GM13976 (cell line): ENCODE data around the gene AIFM3.

Source experiments
- DNase-seq: peaks from one replicate; pipeline ENCODE4 v3.0.0; 2012; ENCODE audit warnings: low spot score
- CTCF ChIP-seq: IDR thresholded peaks from 2 replicates; pipeline ENCODE4 v1.5.1; 2012; ENCODE audit warnings: borderline replicate concordance, mild to moderate bottlenecking; ENCODE audit not compliant: insufficient read depth; ENCODE audit errors: extremely low read depth, missing control alignments, control extremely low read depth
- in situ Hi-C: fragments of 300-500 bp; cut with MboI; formaldehyde crosslinking; loops from one replicate; pipeline ENCODE4 v1.12.0; 2022; ENCODE audit warnings: low sequenced_read_pairs, mixed read lengths, inconsistent platforms; ENCODE audit not compliant: unreplicated experiment

AIFM3 gene

GRCh38 chr22:21018314-21018713 is 51.3 kb downstream of the AIFM3 start:
- TF ChIP-seq CTCF, result no peak
- DNase-seq, result no peak
- in situ Hi-C loops, result no loop called here

- peak; percentile 75 for DNase-seq
- in situ Hi-C loops, result no loop called here
- TF ChIP-seq CTCF, result peak; percentile 23
These were observed 53.9 kb downstream of the AIFM3 start for GRCh38 chr22:21020802-21021429.

GRCh38 chr22:21022507-21022906 is 55.5 kb downstream of the AIFM3 start:
- DNase-seq, result no peak
- TF ChIP-seq CTCF, result no peak
- in situ Hi-C loops, result no loop called here

DNA sequence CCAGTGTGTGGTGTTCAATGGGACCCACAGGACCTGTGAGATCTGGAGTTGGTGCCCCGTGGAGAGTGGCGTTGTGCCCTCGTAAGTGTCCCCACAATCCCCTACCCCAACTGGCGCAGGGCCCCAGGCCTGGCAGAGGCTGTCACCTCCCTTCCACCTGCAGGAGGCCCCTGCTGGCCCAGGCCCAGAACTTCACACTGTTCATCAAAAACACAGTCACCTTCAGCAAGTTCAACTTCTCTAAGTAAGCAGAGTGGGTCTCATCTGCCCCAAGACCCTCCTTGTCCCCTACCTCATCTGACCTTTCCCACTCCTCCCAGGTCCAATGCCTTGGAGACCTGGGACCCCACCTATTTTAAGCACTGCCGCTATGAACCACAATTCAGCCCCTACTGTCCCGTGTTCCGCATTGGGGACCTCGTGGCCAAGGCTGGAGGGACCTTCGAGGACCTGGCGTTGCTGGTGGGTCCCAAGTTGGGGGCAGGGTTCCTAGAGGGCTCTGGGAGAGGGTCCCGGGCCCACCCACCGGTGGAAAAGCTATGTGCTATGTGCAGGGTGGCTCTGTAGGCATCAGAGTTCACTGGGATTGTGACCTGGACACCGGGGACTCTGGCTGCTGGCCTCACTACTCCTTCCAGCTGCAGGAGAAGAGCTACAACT is 56.0 kb downstream of the AIFM3 start:
- TF ChIP-seq CTCF, result no peak
- no peak for DNase-seq
- in situ Hi-C loops, result no loop called here

DNA sequence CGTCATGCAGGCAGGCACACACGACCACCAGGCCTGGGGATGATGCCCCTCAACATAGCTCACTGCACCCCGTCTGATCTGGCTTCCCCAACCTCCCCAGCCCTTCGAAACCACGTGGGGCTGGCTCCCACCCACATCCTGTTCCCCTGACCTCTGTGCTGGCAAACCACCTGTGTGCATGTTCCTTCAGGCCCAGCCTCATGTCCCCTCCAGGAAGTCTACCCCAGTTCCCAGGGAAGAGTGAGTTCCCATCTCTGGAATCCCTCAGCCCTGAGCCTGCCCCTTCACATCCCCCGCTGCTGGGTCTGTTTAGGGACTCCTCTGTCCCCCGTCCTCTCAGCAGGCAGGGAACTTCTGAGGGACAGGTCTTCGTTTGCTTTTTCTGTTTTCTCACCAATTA is 58.2 kb downstream of the AIFM3 start:
- peak; percentile 50 for DNase-seq
- no peak for TF ChIP-seq CTCF
- in situ Hi-C loops, result no loop called here

GRCh38 chr22:21025763-21026755 is 59.0 kb downstream of the AIFM3 start:
- DNase-seq, result peak; percentile 25
- in situ Hi-C loops, result no loop called here
- no peak for TF ChIP-seq CTCF
